DMS114 treated with DMSO at 0.1 percent for 48 hours (cell line): ENCODE data around the gene MSI1.

Experiments used
- DNase-seq: peaks from one replicate; lab custom pipeline; 2025; ENCODE audit not compliant: unreplicated experiment; lab: John Stamatoyannopoulos, UW

The MSI1 gene

GRCh38 chr12:120368789-120369602, at the start of gene MSI1:
Gene MSI1 (minus strand): TSS chr12:120369164. CDS start chr12:120369091, 73 bp downstream.
- no peak for DNase-seq

- no peak for DNase-seq
These were observed 49.1 kb upstream of the MSI1 start for GRCh38 chr12:120417917-120418580.

- no peak for DNase-seq
These were observed 47.7 kb upstream of the MSI1 start for GRCh38 chr12:120416490-120417216.

- DNase-seq = no peak
These were observed 45.1 kb upstream of the MSI1 start for GRCh38 chr12:120413901-120414695.

GRCh38 chr12:120412421-120412820, 43.5 kb upstream of the MSI1 start:
- DNase-seq = no peak

- no peak for DNase-seq
These were observed 39.8 kb upstream of the MSI1 start for GRCh38 chr12:120408771-120409170.

GRCh38 chr12:120406553-120406952, 37.6 kb upstream of the MSI1 start:
- no peak for DNase-seq

GRCh38 chr12:120406069-120406468, 37.1 kb upstream of the MSI1 start:
- DNase-seq = no peak

- DNase-seq = no peak
These were observed 35.3 kb upstream of the MSI1 start for GRCh38 chr12:120404271-120404670.

GRCh38 chr12:120403869-120404268, 34.9 kb upstream of the MSI1 start:
- no peak for DNase-seq

- no peak for DNase-seq
These were observed 33.3 kb upstream of the MSI1 start for GRCh38 chr12:120402217-120402616.

- no peak for DNase-seq
These were observed 30.6 kb upstream of the MSI1 start for GRCh38 chr12:120399531-120399930.

GRCh38 chr12:120397824-120398540, 29.0 kb upstream of the MSI1 start:
- peak; percentile 13 for DNase-seq

- DNase-seq = no peak
These were observed 25.8 kb upstream of the MSI1 start for GRCh38 chr12:120394483-120395367.

GRCh38 chr12:120390540-120391120, 21.7 kb upstream of the MSI1 start:
- no peak for DNase-seq

GRCh38 chr12:120388691-120389481, 19.9 kb upstream of the MSI1 start:
- DNase-seq = no peak

- no peak for DNase-seq
These were observed 12.9 kb upstream of the MSI1 start for GRCh38 chr12:120381752-120382419.

GRCh38 chr12:120378036-120378435, 9.1 kb upstream of the MSI1 start:
- no peak for DNase-seq
